ENCODE measurements around the gene CDK5R1.

Gene CDK5R1

GRCh38 chr17:32471652-32472051 lies 15.1 kb upstream of the CDK5R1 start:
- no peak for DNase-seq (ENCODE audit: low read depth)

GRCh38 chr17:32475258-32475657 lies 11.5 kb upstream of the CDK5R1 start:
- DNase-seq (ENCODE audit: low read depth): no peak

- DNase-seq (ENCODE audit: low read depth): no peak
Measured at GRCh38 chr17:32477220-32477619, 9.6 kb upstream of the CDK5R1 start.

- DNase-seq (ENCODE audit: low read depth): no peak
Measured at GRCh38 chr17:32479074-32479617, 7.6 kb upstream of the CDK5R1 start.

- DNase-seq (ENCODE audit: low read depth): no peak
Measured at GRCh38 chr17:32481193-32481592, 5.6 kb upstream of the CDK5R1 start.

GRCh38 chr17:32482568-32483320 lies 4.0 kb upstream of the CDK5R1 start:
- no peak for DNase-seq (ENCODE audit: low read depth)

GRCh38 chr17:32483451-32484019 lies 3.3 kb upstream of the CDK5R1 start:
- no peak for DNase-seq (ENCODE audit: low read depth)

GRCh38 chr17:32484041-32484461 lies 2.7 kb upstream of the CDK5R1 start:
- no peak for DNase-seq (ENCODE audit: low read depth)

- DNase-seq (ENCODE audit: low read depth): no peak
Measured at GRCh38 chr17:32484628-32485027, 2.2 kb upstream of the CDK5R1 start.

GRCh38 chr17:32485261-32486110 lies 1.3 kb upstream of the CDK5R1 start:
- DNase-seq (ENCODE audit: low read depth): no peak

GRCh38 chr17:32486111-32486700 lies 587 bp upstream of the CDK5R1 start:
- peak; percentile 40 for DNase-seq (ENCODE audit: low read depth)

GRCh38 chr17:32487473-32488176 lies 832 bp downstream of the CDK5R1 start:
- DNase-seq (ENCODE audit: low read depth): no peak

- DNase-seq (ENCODE audit: low read depth): no peak
Measured at GRCh38 chr17:32488177-32488542, 1.4 kb downstream of the CDK5R1 start.

- DNase-seq (ENCODE audit: low read depth): no peak
Measured at GRCh38 chr17:32488604-32489180, 1.9 kb downstream of the CDK5R1 start.

- no peak for DNase-seq (ENCODE audit: low read depth)
Measured at GRCh38 chr17:32489320-32490100, 2.7 kb downstream of the CDK5R1 start.

GRCh38 chr17:32490101-32490482 lies 3.3 kb downstream of the CDK5R1 start:
- no peak for DNase-seq (ENCODE audit: low read depth)

- no peak for DNase-seq (ENCODE audit: low read depth)
Measured at GRCh38 chr17:32491371-32492263, 4.8 kb downstream of the CDK5R1 start.

GRCh38 chr17:32492264-32492589 lies 5.4 kb downstream of the CDK5R1 start:
- no peak for DNase-seq (ENCODE audit: low read depth)

- DNase-seq (ENCODE audit: low read depth): no peak
Measured at GRCh38 chr17:32492648-32493289, 6.0 kb downstream of the CDK5R1 start.

All from CMK (cell line).